ENCODE results near the gene ABRAXAS1. TPM values are rescaled to one million over a fixed set of nuclear protein-coding genes. Genes with fewer than 3 reads are reported as not detected.

Gene ABRAXAS1
- 11.2 and 11.4 TPM in 2 replicates for total RNA-seq

DNA sequence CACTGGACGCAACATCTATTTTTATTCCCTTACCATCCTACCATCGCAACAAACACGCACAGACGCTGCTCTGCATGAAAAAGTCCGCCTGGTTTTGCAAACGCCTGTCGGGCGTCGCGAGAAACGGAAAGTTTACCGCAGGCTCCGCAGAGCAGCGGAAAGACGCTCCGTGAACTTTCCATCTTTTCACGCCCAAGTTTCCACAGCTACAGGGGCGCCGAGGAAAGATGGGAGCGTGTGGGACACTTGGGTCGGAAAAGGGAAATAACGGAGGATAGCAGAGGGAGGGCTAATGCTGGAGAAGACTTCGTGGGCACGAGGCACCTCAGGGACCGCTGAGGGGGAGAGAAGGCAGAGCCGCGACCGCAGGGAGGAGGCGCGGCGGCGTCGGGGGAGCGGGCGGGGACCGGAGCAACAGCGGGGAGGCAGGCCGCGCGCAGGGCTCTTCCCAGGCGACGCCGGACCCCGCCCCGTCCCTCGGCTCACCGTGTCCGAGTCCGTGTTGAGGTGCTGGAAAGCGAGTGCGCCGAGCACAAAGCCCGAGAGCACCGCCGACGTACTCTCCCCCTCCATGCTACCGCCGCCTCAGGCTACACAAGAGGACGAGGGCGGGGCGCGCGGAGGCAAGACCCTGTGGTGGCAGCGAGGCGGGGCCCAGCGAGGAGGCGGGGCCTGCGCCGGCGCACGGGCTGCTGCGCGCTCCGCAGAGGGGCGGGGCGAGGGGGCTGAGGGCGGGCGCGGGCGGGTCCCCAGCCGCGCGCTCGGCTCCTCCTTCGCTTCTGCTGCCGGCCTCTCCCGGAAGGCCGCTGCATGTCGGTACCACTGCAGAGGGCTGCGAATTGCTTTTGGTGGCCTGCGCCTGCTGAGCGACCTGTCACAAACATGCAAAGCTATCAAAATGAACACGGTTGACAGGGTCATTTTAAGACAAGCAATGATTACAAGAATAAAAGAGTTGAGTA is at the start of gene ABRAXAS1:
TSS of gene ABRAXAS1 (minus strand) at position 601 of the 962 bp plus-strand sequence. CDS start at position 573, 28 bp downstream.

DNA sequence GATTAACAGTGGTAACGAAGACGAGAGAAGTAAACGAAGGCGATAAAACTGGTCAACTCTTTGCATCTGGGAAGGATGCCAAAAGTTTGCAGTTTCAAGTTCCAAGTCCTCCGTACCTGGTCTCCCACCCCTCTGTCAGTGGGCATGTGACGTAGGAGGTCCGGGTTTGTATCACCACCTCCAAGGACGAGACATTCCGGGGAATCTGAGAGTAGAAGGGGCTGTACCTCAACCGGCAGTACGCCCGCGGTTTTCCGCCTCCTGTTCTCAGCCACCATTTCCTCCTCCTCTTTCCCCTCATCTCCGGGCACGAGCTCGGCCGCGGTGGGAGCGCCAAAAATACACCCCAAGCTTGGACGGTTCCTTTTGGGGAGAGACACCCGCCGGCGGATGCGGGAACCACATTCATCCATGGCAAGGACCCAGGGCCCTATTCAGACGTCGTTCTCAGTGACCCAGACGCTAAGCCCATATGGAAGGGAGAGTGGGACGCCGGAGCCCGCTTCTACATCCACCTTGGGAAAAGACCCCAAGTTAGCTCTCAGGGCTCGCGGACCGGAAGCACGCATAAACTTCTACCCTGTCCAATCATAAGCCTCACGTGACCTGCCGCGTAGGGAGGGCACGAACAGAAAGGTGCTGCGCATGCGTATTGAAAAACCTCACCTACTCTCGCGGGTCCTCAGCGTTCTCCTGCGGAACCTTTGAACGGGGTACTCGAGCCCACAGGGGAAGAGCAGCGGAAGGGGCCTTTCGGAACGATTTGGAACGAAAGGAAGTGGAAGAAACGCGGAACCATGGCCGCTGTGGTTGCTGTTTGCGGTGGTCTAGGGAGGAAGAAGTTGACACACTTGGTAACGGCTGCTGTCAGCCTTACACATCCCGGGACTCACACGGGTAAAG is 29.4 kb downstream of the ABRAXAS1 start, which contains the start of the genes HELQ and MRPS18C:
TSS of gene HELQ (minus strand) at position 543 of the 903 bp plus-strand sequence. CDS start at position 413, 130 bp downstream.
TSS of gene MRPS18C (plus strand) at position 778 of the 903 bp plus-strand sequence. CDS start at position 798, 20 bp downstream.

Other genes with a start within 250 kb of the ABRAXAS1 start
- 21.7 and 28.7 TPM in 2 replicates for gene COQ2, start 200.3 kb downstream of the ABRAXAS1 start, total RNA-seq
- gene HPSE, start 150.3 kb downstream of the ABRAXAS1 start, total RNA-seq, result 6.9 and 7.1 TPM in 2 replicates
- gene HELQ, start 29.3 kb downstream of the ABRAXAS1 start, total RNA-seq, result 6.3 and 7.8 TPM in 2 replicates
- gene MRPS18C, start 29.0 kb downstream of the ABRAXAS1 start, total RNA-seq, result 21.3 and 25.1 TPM in 2 replicates
- gene GPAT3, start 51.0 kb upstream of the ABRAXAS1 start, total RNA-seq, result 3.2 and 4.5 TPM in 2 replicates